Measurements from ENCODE around the gene JAK1.

Gene JAK1

DNA sequence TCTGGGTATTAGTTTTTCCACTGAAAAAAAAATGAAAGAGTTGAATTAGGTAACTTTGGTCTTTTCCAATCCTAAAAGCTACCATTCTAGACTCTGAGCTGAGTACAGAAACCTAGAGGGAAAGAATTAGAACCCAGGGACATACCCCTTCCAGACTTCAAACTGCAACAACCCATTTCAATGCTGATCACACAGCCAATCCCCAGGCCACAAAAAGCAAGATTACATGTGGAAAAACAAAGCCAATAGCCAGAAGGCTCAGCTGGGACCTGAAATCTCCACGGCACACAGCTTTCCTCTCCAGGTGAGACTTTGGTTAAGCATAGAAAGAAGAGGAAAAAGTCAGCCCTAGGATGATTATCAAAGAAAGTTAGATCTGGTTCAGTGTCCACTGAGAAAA is 88.8 kb downstream of the JAK1 start:
- Histone ChIP-seq H3K4ac (ENCODE audit: low read depth in 1 of 2, low read length in 2 of 2) (no peak overlapping the region), H3K36me3 (ENCODE audit: control insufficient read depth in 1 of 2, insufficient read depth in 2 of 2, low read depth in 1 of 2, low read length in 2 of 2) (peaks cover 33 to 70% of the 10 kb centered on the region in 2 experiments), H2BK120ac (ENCODE audit: low read depth, low read length) (no peak overlapping the region), H3K79me1 (replicated peaks; ENCODE audit: low read length, poor library complexity, severe bottlenecking) (peaks cover 26% of the 10 kb centered on the region), H2AK5ac (ENCODE audit: low read length, severe bottlenecking) (no peak overlapping the region), H4K91ac (ENCODE audit: low read length) (no peak overlapping the region), H3K4me3 (ENCODE audit: insufficient read depth in 1 of 2, low read depth in 1 of 2, low read length in 2 of 2) (no peak overlapping the region), H2BK15ac (ENCODE audit: low read depth, poor library complexity, severe bottlenecking) (no peak overlapping the region), H3K27me3 (ENCODE audit: control insufficient read depth in 1 of 2, insufficient read depth in 1 of 2, low read length in 2 of 2) (no peaks in the 10 kb centered on the region), H3K9me3 (ENCODE audit: control insufficient read depth, low read length) (no peaks in the 10 kb centered on the region), H2AFZ (ENCODE audit: low read depth, low read length) (no peak overlapping the region), H3K9ac (ENCODE audit: low read length) (no peak overlapping the region), H3K23ac (ENCODE audit: low read length in 2 of 2) (no peak overlapping the region), H3K4me1 (ENCODE audit: control insufficient read depth, insufficient read depth, low read depth, low read length) (no peaks in the 10 kb centered on the region), H4K8ac (ENCODE audit: low read length) (no peak overlapping the region), H3K4me2 (ENCODE audit: low read length, poor library complexity, severe bottlenecking) (no peak overlapping the region), H3K18ac (ENCODE audit: low read depth in 1 of 2, low read length in 2 of 2) (no peak overlapping the region), H3K27ac (ENCODE audit: low read length, poor library complexity, severe bottlenecking) (no peak overlapping the region), H3K14ac (ENCODE audit: low read length in 2 of 2) (no peak overlapping the region), H2BK5ac (ENCODE audit: low read depth, low read length, poor library complexity, severe bottlenecking) (no peak overlapping the region), H2BK12ac (ENCODE audit: low read length in 2 of 2) (no peak overlapping the region)
- no peak for DNase-seq
- 100% methylated on average over 1 of the region's 1 CpG for WGBS

DNA sequence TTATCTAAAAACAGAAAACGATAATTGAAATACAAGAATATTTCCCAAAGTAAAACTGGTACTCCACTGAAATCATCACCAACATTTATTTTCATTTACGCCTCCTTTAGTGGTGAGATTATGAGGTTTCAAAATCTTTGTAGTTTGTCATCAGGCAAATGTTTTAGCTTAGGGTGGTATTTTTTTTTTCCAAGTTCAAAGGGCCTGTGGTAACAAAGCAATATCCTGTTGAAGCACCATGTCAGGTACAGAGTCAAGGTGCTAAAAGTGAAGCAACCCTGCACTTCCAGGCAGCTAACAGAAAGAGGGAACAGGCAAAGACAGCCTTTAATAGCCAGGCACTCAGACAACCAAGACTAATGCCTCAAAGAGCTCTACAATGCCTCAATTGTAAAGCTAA is 89.2 kb downstream of the JAK1 start:
- Histone ChIP-seq H3K23ac (ENCODE audit: low read length in 2 of 2) (no peak overlapping the region), H3K4me1 (ENCODE audit: control insufficient read depth, insufficient read depth, low read depth, low read length) (no peaks in the 10 kb centered on the region), H3K36me3 (ENCODE audit: control insufficient read depth in 1 of 2, insufficient read depth in 2 of 2, low read depth in 1 of 2, low read length in 2 of 2) (peaks cover 32 to 70% of the 10 kb centered on the region in 2 experiments), H3K79me1 (replicated peaks; ENCODE audit: low read length, poor library complexity, severe bottlenecking) (peaks cover 26% of the 10 kb centered on the region), H4K91ac (ENCODE audit: low read length) (no peak overlapping the region), H2BK120ac (ENCODE audit: low read depth, low read length) (no peak overlapping the region), H2BK15ac (ENCODE audit: low read depth, poor library complexity, severe bottlenecking) (no peak overlapping the region), H2BK5ac (ENCODE audit: low read depth, low read length, poor library complexity, severe bottlenecking) (no peak overlapping the region), H3K27me3 (ENCODE audit: control insufficient read depth in 1 of 2, insufficient read depth in 1 of 2, low read length in 2 of 2) (no peaks in the 10 kb centered on the region), H3K4ac (ENCODE audit: low read depth in 1 of 2, low read length in 2 of 2) (no peak overlapping the region), H3K18ac (ENCODE audit: low read depth in 1 of 2, low read length in 2 of 2) (no peak overlapping the region), H4K8ac (ENCODE audit: low read length) (no peak overlapping the region), H3K14ac (ENCODE audit: low read length in 2 of 2) (no peak overlapping the region), H2AK5ac (ENCODE audit: low read length, severe bottlenecking) (no peak overlapping the region), H3K4me3 (ENCODE audit: insufficient read depth in 1 of 2, low read depth in 1 of 2, low read length in 2 of 2) (no peak overlapping the region), H3K9ac (ENCODE audit: low read length) (no peak overlapping the region), H2BK12ac (ENCODE audit: low read length in 2 of 2) (no peak overlapping the region), H3K27ac (ENCODE audit: low read length, poor library complexity, severe bottlenecking) (no peak overlapping the region), H3K9me3 (ENCODE audit: control insufficient read depth, low read length) (no peaks in the 10 kb centered on the region), H3K4me2 (ENCODE audit: low read length, poor library complexity, severe bottlenecking) (no peak overlapping the region), H2AFZ (ENCODE audit: low read depth, low read length) (no peak overlapping the region)
- WGBS: 100% methylated on average over 1 of the region's 2 CpGs
- no peak for DNase-seq

DNA sequence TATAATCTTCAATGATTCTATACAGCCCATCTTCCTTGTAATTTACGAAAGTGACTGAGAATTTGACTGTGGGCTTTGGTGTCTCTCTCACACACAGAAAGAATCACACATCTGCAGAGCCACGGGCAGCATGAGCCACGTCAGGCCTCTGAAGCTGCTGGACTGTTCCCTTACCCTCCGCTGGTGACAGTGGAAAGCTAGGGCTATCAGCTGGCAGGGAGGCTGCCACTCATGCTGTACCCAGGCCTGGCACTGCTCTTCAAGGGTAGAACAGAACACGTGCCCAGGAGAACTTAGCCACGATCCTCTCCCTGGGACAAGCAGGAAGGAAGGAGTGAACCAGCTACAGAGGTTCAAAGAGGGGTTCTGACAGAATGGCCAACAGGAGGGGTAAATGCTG is 90.7 kb downstream of the JAK1 start:
- Histone ChIP-seq H3K4me3 (ENCODE audit: insufficient read depth in 1 of 2, low read depth in 1 of 2, low read length in 2 of 2) (no peak overlapping the region), H3K14ac (ENCODE audit: low read length in 2 of 2) (no peak overlapping the region), H3K4me2 (ENCODE audit: low read length, poor library complexity, severe bottlenecking) (no peak overlapping the region), H2BK5ac (ENCODE audit: low read depth, low read length, poor library complexity, severe bottlenecking) (no peak overlapping the region), H3K4me1 (ENCODE audit: control insufficient read depth, insufficient read depth, low read depth, low read length) (no peaks in the 10 kb centered on the region), H3K18ac (ENCODE audit: low read depth in 1 of 2, low read length in 2 of 2) (no peak overlapping the region), H3K9ac (ENCODE audit: low read length) (no peak overlapping the region), H3K27me3 (ENCODE audit: control insufficient read depth in 1 of 2, insufficient read depth in 1 of 2, low read length in 2 of 2) (no peaks in the 10 kb centered on the region), H3K27ac (ENCODE audit: low read length, poor library complexity, severe bottlenecking) (no peak overlapping the region), H4K8ac (ENCODE audit: low read length) (no peak overlapping the region), H2AFZ (ENCODE audit: low read depth, low read length) (no peak overlapping the region), H2AK5ac (ENCODE audit: low read length, severe bottlenecking) (no peak overlapping the region), H2BK12ac (ENCODE audit: low read length in 2 of 2) (no peak overlapping the region), H3K9me3 (ENCODE audit: control insufficient read depth, low read length) (no peaks in the 10 kb centered on the region), H4K91ac (ENCODE audit: low read length) (no peak overlapping the region), H2BK120ac (ENCODE audit: low read depth, low read length) (no peak overlapping the region), H3K36me3 (ENCODE audit: control insufficient read depth in 1 of 2, insufficient read depth in 2 of 2, low read depth in 1 of 2, low read length in 2 of 2) (peaks cover 37 to 83% of the 10 kb centered on the region in 2 experiments), H3K4ac (ENCODE audit: low read depth in 1 of 2, low read length in 2 of 2) (no peak overlapping the region), H3K79me1 (replicated peaks; ENCODE audit: low read length, poor library complexity, severe bottlenecking) (peaks cover 31% of the 10 kb centered on the region), H3K23ac (ENCODE audit: low read length in 2 of 2) (no peak overlapping the region), H2BK15ac (ENCODE audit: low read depth, poor library complexity, severe bottlenecking) (no peak overlapping the region)
- 95% methylated on average over 6 of the region's 6 CpGs for WGBS
- DNase-seq: no peak

DNA sequence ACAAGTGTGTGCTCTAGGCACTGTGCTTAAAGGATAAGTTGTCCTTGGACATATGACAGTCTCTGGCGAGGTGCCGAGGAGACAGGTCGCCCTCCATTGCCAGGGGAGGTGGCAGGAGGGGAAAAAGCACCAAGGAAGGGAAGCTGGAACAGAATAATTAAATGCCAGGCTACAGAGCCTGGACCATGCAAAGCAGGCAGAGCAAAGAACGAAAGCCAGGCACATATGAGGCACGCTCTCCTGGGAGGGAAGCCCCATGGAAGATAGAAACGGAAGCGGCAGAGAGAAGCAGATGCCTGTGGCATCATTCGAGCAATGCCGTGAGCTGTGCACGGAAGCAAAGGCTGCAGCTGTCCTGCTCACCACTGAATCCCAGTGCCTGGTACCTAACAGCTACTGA is 91.2 kb downstream of the JAK1 start:
- H3K18ac ChIP-seq (ENCODE audit: low read depth in 1 of 2, low read length in 2 of 2): no peak overlapping the region
- no peak overlapping the region for H3K14ac ChIP-seq (ENCODE audit: low read length in 2 of 2)
- H2BK120ac ChIP-seq (ENCODE audit: low read depth, low read length): no peak overlapping the region
- H2AFZ ChIP-seq (ENCODE audit: low read depth, low read length): no peak overlapping the region
- no peak overlapping the region for H3K4ac ChIP-seq (ENCODE audit: low read depth in 1 of 2, low read length in 2 of 2)
- H3K23ac ChIP-seq (ENCODE audit: low read length in 2 of 2): peak overlapping the region in 1 of 2 experiments; percentile 26
- H3K27ac ChIP-seq (ENCODE audit: low read length, poor library complexity, severe bottlenecking): no peak overlapping the region
- H3K9me3 ChIP-seq (ENCODE audit: control insufficient read depth, low read length): no peaks in the 10 kb centered on the region
- H4K8ac ChIP-seq (ENCODE audit: low read length): no peak overlapping the region
- no peak overlapping the region for H3K4me3 ChIP-seq (ENCODE audit: insufficient read depth in 1 of 2, low read depth in 1 of 2, low read length in 2 of 2)
- H3K4me1 ChIP-seq (ENCODE audit: control insufficient read depth, insufficient read depth, low read depth, low read length): no peaks in the 10 kb centered on the region
- no peak overlapping the region for H2BK15ac ChIP-seq (ENCODE audit: low read depth, poor library complexity, severe bottlenecking)
- peaks cover 34% of the 10 kb centered on the region for H3K79me1 ChIP-seq (replicated peaks; ENCODE audit: low read length, poor library complexity, severe bottlenecking)
- H3K36me3 ChIP-seq (ENCODE audit: control insufficient read depth in 1 of 2, insufficient read depth in 2 of 2, low read depth in 1 of 2, low read length in 2 of 2): peaks cover 37 to 88% of the 10 kb centered on the region in 2 experiments
- no peak overlapping the region for H2BK5ac ChIP-seq (ENCODE audit: low read depth, low read length, poor library complexity, severe bottlenecking)
- H3K27me3 ChIP-seq (ENCODE audit: control insufficient read depth in 1 of 2, insufficient read depth in 1 of 2, low read length in 2 of 2): no peaks in the 10 kb centered on the region
- WGBS: 95% methylated on average over 9 of the region's 10 CpGs
- no peak overlapping the region for H3K4me2 ChIP-seq (ENCODE audit: low read length, poor library complexity, severe bottlenecking)
- H2BK12ac ChIP-seq (ENCODE audit: low read length in 2 of 2): no peak overlapping the region
- no peak overlapping the region for H4K91ac ChIP-seq (ENCODE audit: low read length)
- DNase-seq: no peak
- H3K9ac ChIP-seq (ENCODE audit: low read length): no peak overlapping the region
- no peak overlapping the region for H2AK5ac ChIP-seq (ENCODE audit: low read length, severe bottlenecking)

Data from mesenchymal stem cell (in vitro differentiated cells and primary cell).